Measurements from ENCODE around the gene WDSUB1. TPM values are rescaled to one million over a fixed set of nuclear protein-coding genes. Genes with fewer than 3 reads are reported as not detected.

WDSUB1 gene
- total and polyA plus RNA-seq, 2 donors (not counting 3 experiments of a cell fraction or from before 2014, with no cell fraction given), result 4.0 to 4.8 TPM

GRCh38 chr2:159228081-159228581 lies 58.4 kb downstream of the WDSUB1 start:
- no peak overlapping the region for H3K4me3 ChIP-seq (replicated peaks in 1 of 3; ENCODE audit: insufficient read depth in 1 of 3, low read depth in 1 of 3, low read length in 3 of 3)
- no peak overlapping the region for H2AFZ ChIP-seq (ENCODE audit: low read depth, low read length)

More at GRCh38 chr2:159228081-159228581, 58.4 kb downstream of the WDSUB1 start:
- FAIRE-seq, result no peak
- Histone ChIP-seq H3K9me3 (replicated peaks; ENCODE audit: control insufficient read depth, insufficient read depth, low read length) (no peaks in the 10 kb centered on the region), H3K9ac (replicated peaks; ENCODE audit: extremely low read depth, insufficient read depth, low read length) (no peak overlapping the region), H3K79me2 (ENCODE audit: control insufficient read depth, insufficient read depth, low read length) (no peaks in the 10 kb centered on the region), H3K9me1 (replicated peaks; ENCODE audit: control insufficient read depth, extremely low read depth, insufficient read depth, low read length) (no peaks in the 10 kb centered on the region), H3K4me2 (ENCODE audit: insufficient read depth, low read length) (no peak overlapping the region), H3K4me1 (ENCODE audit: control insufficient read depth, extremely low read depth, insufficient read depth, low read length) (peaks cover 27% of the 10 kb centered on the region), H4K20me1 (replicated peaks; ENCODE audit: control insufficient read depth, extremely low read depth, insufficient read depth, low read length) (no peaks in the 10 kb centered on the region), H3K36me3 (ENCODE audit: control insufficient read depth in 2 of 2, extremely low read depth in 1 of 2, insufficient read depth in 2 of 2, low read length in 2 of 2) (peaks cover 35 to 47% of the 10 kb centered on the region in 2 experiments), H3K27me3 (ENCODE audit: control insufficient read depth in 2 of 2, insufficient read depth in 2 of 2, low read length in 2 of 2) (no peaks in the 10 kb centered on the region), H3K27ac (ENCODE audit: insufficient read depth, low read depth, low read length) (no peak overlapping the region)
- no peak for TF ChIP-seq POLR2A (IDR thresholded peaks at IDR 0.05; ENCODE audit: low read depth, low read length)
- no peak for TF ChIP-seq JUN (IDR thresholded peaks at IDR 0.05; ENCODE audit: borderline replicate concordance, insufficient read depth, insufficient read length, low read depth)
- no peak for TF ChIP-seq GATA2 (IDR thresholded peaks at IDR 0.05; ENCODE audit: insufficient read depth, insufficient read length, low read depth, low read length)
- TF ChIP-seq MYC (IDR thresholded peaks at IDR 0.05; ENCODE audit: low read depth, low read length), result no peak
- no peak for TF ChIP-seq MAX (IDR thresholded peaks at IDR 0.05; ENCODE audit: insufficient read depth, insufficient read length)
- TF ChIP-seq POLR2AphosphoS5 (IDR thresholded peaks at IDR 0.05; ENCODE audit: insufficient read depth, low read depth, low read length), result no peak
- no peak for TF ChIP-seq EZH2 (IDR thresholded peaks at IDR 0.05; ENCODE audit: borderline replicate concordance, low read depth, low read length, severe bottlenecking)
- no peak for TF ChIP-seq FOS (IDR thresholded peaks at IDR 0.05; ENCODE audit: borderline replicate concordance, insufficient read depth, low read length)
- TF ChIP-seq CTCF (IDR thresholded peaks at IDR 0.05; ENCODE audit: extremely low read depth in 1 of 2, insufficient read depth in 1 of 2, low read depth in 1 of 2, low read length in 2 of 2), result no peak
- intact Hi-C loops (cut with micrococcal nuclease), result no loop called here
- ChIA-PET POLR2A (no interaction called here), CTCF (no interaction called here)
- DNase-seq (ENCODE audit: low read depth, low spot score), result no peak
- no TSS peak for BruUV-seq (replicated peaks)
- dilution Hi-C loops (cut with MboI; ENCODE audit: extremely low pct_ligation_motif_present, low sequenced_read_pairs), result no loop called here
